IMR-90 (cell line): ENCODE measurements around the gene WDR5. TPM values are rescaled to one million over a fixed set of nuclear protein-coding genes. Genes with fewer than 3 reads are reported as not detected.

Experiments
- ATAC-seq: fragments of 200-7000 bp; cut with Tn5 transposase; 2 replicates; pipeline ENCODE4 v1.9.1; 2020; ENCODE audit warnings: low read depth, mild to moderate bottlenecking, moderate library complexity
- BruUV-seq: library from RNA; stranded (reverse); fragments of 400-500 nt; replicated peaks from 2 replicates; lab custom pipeline; 2021; lab: Mats Ljungman, UMichigan
- CTCF ChIA-PET: fragments of 300-600 bp; formaldehyde crosslinking; extraction: SDS; loops from one replicate; lab custom pipeline; 2021; ENCODE audit warnings: antibody characterized with exemption; lab: Yijun Ruan, JAX
- POLR2A ChIA-PET: fragments of 300-600 bp; sonication (Branson Sonifier 250); formaldehyde crosslinking; loops from one replicate; lab custom pipeline; 2022; ENCODE audit warnings: antibody characterized with exemption; ENCODE audit not compliant: unreplicated experiment; lab: Charles Lee
- DNase-seq: peaks from one replicate; pipeline ENCODE4 v3.0.0; 2013
- H2AFZ ChIP-seq: replicated peaks from 2 replicates; pipeline ENCODE3; 2013; ENCODE audit warnings: low read length, mild to moderate bottlenecking; ENCODE audit not compliant: poor library complexity
- H2AK5ac ChIP-seq: 2 replicates; pipeline ENCODE4 v1.6.1; 2013; ENCODE audit warnings: low read depth, low read length, inconsistent platforms
- H2AK9ac ChIP-seq: replicated peaks from 2 replicates; pipeline ENCODE3; 2013; ENCODE audit warnings: mild to moderate bottlenecking, low read depth, low read length, moderate library complexity; ENCODE audit not compliant: poor library complexity
- H2BK120ac ChIP-seq: 2 replicates; pipeline ENCODE4 v1.6.1; 2013; ENCODE audit warnings: low read depth, low read length, inconsistent platforms
- H2BK15ac ChIP-seq: 3 replicates; pipeline ENCODE4 v1.6.1; 2013; ENCODE audit warnings: low read depth, low read length, inconsistent platforms
- H2BK20ac ChIP-seq: 2 replicates; pipeline ENCODE4 v1.6.1; 2013; ENCODE audit warnings: low read depth, mild to moderate bottlenecking, inconsistent platforms, low read length, moderate library complexity
- H2BK5ac ChIP-seq: 2 replicates; pipeline ENCODE4 v1.6.1; 2013; ENCODE audit warnings: mild to moderate bottlenecking, low read depth, low read length, inconsistent platforms; ENCODE audit not compliant: poor library complexity, severe bottlenecking
- H3K14ac ChIP-seq: replicated peaks from 2 replicates; pipeline ENCODE4 v1.6.1; 2013; ENCODE audit warnings: low read depth, low read length, inconsistent platforms
- H3K18ac ChIP-seq: 2 replicates; pipeline ENCODE4 v1.6.1; 2013; ENCODE audit warnings: low read depth, low read length, control low read depth
- H3K23ac ChIP-seq: 2 replicates; pipeline ENCODE4 v1.6.1; 2013; ENCODE audit warnings: low read depth, low read length, inconsistent platforms
- H3K27ac ChIP-seq: 2 replicates; pipeline ENCODE4 v1.5.1; 2013; ENCODE audit warnings: mild to moderate bottlenecking, control low read depth, low read length; ENCODE audit not compliant: insufficient read depth
- H3K27me3 ChIP-seq: 2 replicates; pipeline ENCODE4 v1.6.1; 2013; ENCODE audit warnings: low read length; ENCODE audit not compliant: control insufficient read depth, insufficient read depth
- H3K36me3 ChIP-seq: 2 replicates; pipeline ENCODE4 v1.6.1; 2013; ENCODE audit warnings: low read length, mixed read lengths; ENCODE audit not compliant: control insufficient read depth, insufficient read depth
- H3K4ac ChIP-seq: 2 replicates; pipeline ENCODE4 v1.6.1; 2013; ENCODE audit warnings: low read depth, low read length, inconsistent platforms
- H3K4me1 ChIP-seq: 2 replicates; pipeline ENCODE4 v1.6.1; 2013; ENCODE audit warnings: low read length, mixed read lengths; ENCODE audit not compliant: control insufficient read depth, insufficient read depth
- H3K4me2 ChIP-seq: 2 replicates; pipeline ENCODE4 v1.6.1; 2013; ENCODE audit warnings: low read depth, mild to moderate bottlenecking, control low read depth, low read length, moderate library complexity
- H3K4me3 ChIP-seq: 2 replicates; pipeline ENCODE4 v1.5.1; 2013; ENCODE audit warnings: low read depth, mild to moderate bottlenecking, control low read depth, low read length, moderate library complexity; ENCODE audit not compliant: insufficient read depth
- H3K56ac ChIP-seq: 2 replicates; pipeline ENCODE4 v1.6.1; 2013; ENCODE audit warnings: low read length, inconsistent platforms; ENCODE audit not compliant: insufficient read depth; ENCODE audit errors: extremely low read depth
- H3K79me1 ChIP-seq, 2 experiments: 2 replicates each; pipeline ENCODE4 v1.6.1; 2013; ENCODE audit warnings: low read length in 2 of 2, inconsistent platforms in 1 of 2, low read depth in 1 of 2
- H3K9ac ChIP-seq: 2 replicates; pipeline ENCODE4 v1.6.1; 2013; ENCODE audit warnings: low read depth, low read length, control low read depth
- H3K9me1 ChIP-seq: 2 replicates; pipeline ENCODE4 v1.6.1; 2013; ENCODE audit warnings: low read length, inconsistent platforms; ENCODE audit not compliant: insufficient read depth
- H3K9me3 ChIP-seq: 2 replicates; pipeline ENCODE4 v1.6.1; 2013; ENCODE audit warnings: low read length; ENCODE audit not compliant: control insufficient read depth, insufficient read depth
- H4K20me1 ChIP-seq: 2 replicates; pipeline ENCODE4 v1.6.1; 2013; ENCODE audit warnings: low read length, inconsistent platforms; ENCODE audit not compliant: insufficient read depth
- H4K5ac ChIP-seq: 2 replicates; pipeline ENCODE4 v1.6.1; 2013; ENCODE audit warnings: mild to moderate bottlenecking, low read depth, low read length, control low read depth
- H4K8ac ChIP-seq, 2 experiments: 2 replicates each; pipeline ENCODE4 v1.6.1; 2013; ENCODE audit warnings: low read depth in 2 of 2, low read length in 2 of 2, control low read depth in 1 of 2, inconsistent platforms in 1 of 2
- H4K91ac ChIP-seq: 2 replicates; pipeline ENCODE4 v1.6.1; 2013; ENCODE audit warnings: low read depth, low read length, inconsistent platforms; ENCODE audit not compliant: insufficient read depth
- POLR2A ChIP-seq: IDR thresholded peaks from 2 replicates; pipeline ENCODE4 v1.6.1; 2012; ENCODE audit warnings: mild to moderate bottlenecking, low read depth, low read length
- WGBS, 2 experiments: methylation state at CpG; one replicate each; pipeline versions ENCODE4 v1.1.5 to v1.1.7; 2013; ENCODE audit warnings: missing lambda C conversion rate in 2 of 2; ENCODE audit not compliant: insufficient read length in 1 of 2; ENCODE audit errors: extremely low coverage in 2 of 2; 5-methylcytosine and 5-hydroxymethylcytosine counted together
- dilution Hi-C: fragments of 300-500 bp; cut with HindIII; formaldehyde crosslinking; loops from one replicate; pipeline ENCODE4 v1.14.3; 2018; ENCODE audit warnings: low sequenced_read_pairs; ENCODE audit not compliant: unreplicated experiment
- in situ Hi-C: fragments of 300-500 bp; cut with MboI; formaldehyde crosslinking; loops from 3 replicates; pipeline ENCODE4 v1.14.3; 2019; ENCODE audit warnings: low sequenced_read_pairs, inconsistent platforms, mixed read lengths
- intact Hi-C: fragments of 100-400 bp; cut with micrococcal nuclease; formaldehyde crosslinking; loops from 2 replicates; pipeline ENCODE4 v1.10.0; 2022
- polyA plus RNA-seq, 3 experiments: library from polyadenylated mRNA; depleted of rRNA; stranded (reverse); fragments of >200 nt; gene quantifications; 2 replicates each; pipeline ENCODE4 v1.2.3, GENCODE V29; 2012; ENCODE audit warnings: low replicate concordance in 1 of 3
- total RNA-seq: library from RNA; depleted of rRNA; stranded (reverse); fragments of >200 nt; gene quantifications from 2 replicates; pipeline ENCODE4 v1.2.3, GENCODE V29; 2012

The WDR5 gene
- total and polyA plus RNA-seq, 2 of the 4 experiments (the other 2 are of a cell fraction) = 18.3 to 26.6 TPM

DNA sequence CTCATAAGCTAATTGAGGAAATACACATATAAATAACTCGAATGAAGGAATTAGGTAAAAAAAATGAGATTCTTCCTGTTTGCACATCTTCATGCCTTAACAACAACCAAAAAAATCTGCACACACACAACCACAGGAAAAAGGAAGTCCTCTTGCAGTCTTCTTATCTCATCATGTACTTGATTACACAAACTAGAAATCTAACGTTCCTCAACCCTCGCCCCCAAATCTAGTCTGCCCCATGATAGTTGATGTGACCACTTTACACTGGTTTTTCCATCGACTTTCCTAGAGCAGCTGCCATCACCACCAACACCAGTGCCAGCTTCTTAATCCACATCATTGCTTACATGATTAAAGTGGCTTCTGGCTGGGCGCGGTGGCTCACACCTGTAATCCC is 59.7 kb downstream of the WDR5 start:
- no peak overlapping the region for H2BK5ac ChIP-seq
- BruUV-seq = no TSS peak
- DNase-seq = no peak
- H3K56ac ChIP-seq = no peak overlapping the region
- H3K9ac ChIP-seq = no peak overlapping the region
- H3K27me3 ChIP-seq = peaks cover 14% of the 10 kb centered on the region
- CTCF ChIA-PET = no interaction called here
- in situ Hi-C loops (no loop called here), dilution Hi-C loops (no loop called here), intact Hi-C loops (no loop called here)
- H2AK5ac ChIP-seq = no peak overlapping the region
- no peak for TF ChIP-seq POLR2A
- H3K9me1 ChIP-seq = no peaks in the 10 kb centered on the region
- 66% methylated on average over 2 of the region's 6 CpGs; no CpG with 5 or more reads in 1 of the 2 experiments for WGBS, 2 experiments
- H4K8ac ChIP-seq = no peak overlapping the region
- no peak overlapping the region for H3K4me3 ChIP-seq
- POLR2A ChIA-PET = no interaction called here
- H2AK9ac ChIP-seq = no peak overlapping the region
- no peaks in the 10 kb centered on the region for H3K79me1 ChIP-seq
- H3K4me2 ChIP-seq = no peak overlapping the region
- no peak overlapping the region for H2BK20ac ChIP-seq
- H3K23ac ChIP-seq = no peak overlapping the region
- no peak for ATAC-seq
- H3K14ac ChIP-seq = no peak overlapping the region
- H2AFZ ChIP-seq = no peak overlapping the region
- H2BK15ac ChIP-seq = no peak overlapping the region
- H4K5ac ChIP-seq = no peak overlapping the region
- H3K9me3 ChIP-seq = no peaks in the 10 kb centered on the region; the same call in 1 of the 2 replicates
- H3K36me3 ChIP-seq = no peaks in the 10 kb centered on the region
- no peaks in the 10 kb centered on the region for H3K4me1 ChIP-seq
- no peak overlapping the region for H3K27ac ChIP-seq
- H3K4ac ChIP-seq = no peak overlapping the region
- H4K91ac ChIP-seq = no peak overlapping the region
- no peak overlapping the region for H3K18ac ChIP-seq
- H2BK120ac ChIP-seq = no peak overlapping the region
- H4K20me1 ChIP-seq = no peaks in the 10 kb centered on the region
